ENCODE data around the gene KRT75. TPM values are rescaled to one million over a fixed set of nuclear protein-coding genes. Genes with fewer than 3 reads are reported as not detected.

Gene KRT75
- polyA plus RNA-seq, 1 experiment = not detected

DNA sequence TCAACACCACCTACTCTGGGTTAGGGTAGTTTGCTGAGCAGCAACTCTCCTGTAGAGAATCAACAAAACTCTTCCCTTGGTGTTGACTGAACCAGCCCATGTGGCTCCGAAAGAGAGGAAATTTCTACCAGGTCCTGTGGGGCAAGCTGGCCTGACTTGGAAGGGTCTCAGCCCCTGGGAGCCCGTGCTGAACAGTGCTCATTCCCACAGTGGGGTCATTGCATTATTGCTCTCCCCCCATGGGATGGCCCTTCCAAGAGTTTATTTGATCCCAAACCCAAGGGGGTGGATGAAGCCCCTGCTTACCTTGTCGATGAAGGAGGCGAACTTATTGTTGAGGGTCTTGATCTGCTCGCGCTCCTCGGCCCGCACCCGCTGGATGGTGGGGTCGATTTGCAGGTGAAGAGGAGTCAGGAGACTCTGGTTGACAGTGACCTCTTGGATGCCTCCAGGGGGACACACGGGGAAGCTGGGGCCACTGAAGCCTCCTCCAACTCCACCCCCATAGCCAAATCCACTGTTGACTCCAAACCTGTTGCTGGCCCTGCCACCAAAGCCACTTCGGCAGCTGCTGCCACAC is 580 bp downstream of the KRT75 start:
- Histone ChIP-seq H3K4me3 (ENCODE audit: low read depth, low read length) (no peak overlapping the region), H3K27me3 (ENCODE audit: control insufficient read depth, insufficient read depth, low read length) (peaks cover 20% of the 10 kb centered on the region), H3K36me3 (ENCODE audit: control insufficient read depth, insufficient read depth, low read length) (no peaks in the 10 kb centered on the region)
- ChIA-PET CTCF (interaction anchor here (0.9 to 1.1 kb wide), 2 partner anchors 8 to 61 kb away, joined by 3 to 5 read pairs; no protein-coding TSS in a partner anchor), POLR2A (no interaction called here)
- TF ChIP-seq, protein P1, sequence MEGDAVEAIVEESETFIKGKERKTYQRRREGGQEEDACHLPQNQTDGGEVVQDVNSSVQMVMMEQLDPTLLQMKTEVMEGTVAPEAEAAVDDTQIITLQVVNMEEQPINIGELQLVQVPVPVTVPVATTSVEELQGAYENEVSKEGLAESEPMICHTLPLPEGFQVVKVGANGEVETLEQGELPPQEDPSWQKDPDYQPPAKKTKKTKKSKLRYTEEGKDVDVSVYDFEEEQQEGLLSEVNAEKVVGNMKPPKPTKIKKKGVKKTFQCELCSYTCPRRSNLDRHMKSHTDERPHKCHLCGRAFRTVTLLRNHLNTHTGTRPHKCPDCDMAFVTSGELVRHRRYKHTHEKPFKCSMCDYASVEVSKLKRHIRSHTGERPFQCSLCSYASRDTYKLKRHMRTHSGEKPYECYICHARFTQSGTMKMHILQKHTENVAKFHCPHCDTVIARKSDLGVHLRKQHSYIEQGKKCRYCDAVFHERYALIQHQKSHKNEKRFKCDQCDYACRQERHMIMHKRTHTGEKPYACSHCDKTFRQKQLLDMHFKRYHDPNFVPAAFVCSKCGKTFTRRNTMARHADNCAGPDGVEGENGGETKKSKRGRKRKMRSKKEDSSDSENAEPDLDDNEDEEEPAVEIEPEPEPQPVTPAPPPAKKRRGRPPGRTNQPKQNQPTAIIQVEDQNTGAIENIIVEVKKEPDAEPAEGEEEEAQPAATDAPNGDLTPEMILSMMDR (IDR thresholded peaks at IDR 0.05; ENCODE audit: insufficient read depth, low read depth, low read length) = no peak
- DNase-seq (ENCODE audit: low read depth) = no peak

DNA sequence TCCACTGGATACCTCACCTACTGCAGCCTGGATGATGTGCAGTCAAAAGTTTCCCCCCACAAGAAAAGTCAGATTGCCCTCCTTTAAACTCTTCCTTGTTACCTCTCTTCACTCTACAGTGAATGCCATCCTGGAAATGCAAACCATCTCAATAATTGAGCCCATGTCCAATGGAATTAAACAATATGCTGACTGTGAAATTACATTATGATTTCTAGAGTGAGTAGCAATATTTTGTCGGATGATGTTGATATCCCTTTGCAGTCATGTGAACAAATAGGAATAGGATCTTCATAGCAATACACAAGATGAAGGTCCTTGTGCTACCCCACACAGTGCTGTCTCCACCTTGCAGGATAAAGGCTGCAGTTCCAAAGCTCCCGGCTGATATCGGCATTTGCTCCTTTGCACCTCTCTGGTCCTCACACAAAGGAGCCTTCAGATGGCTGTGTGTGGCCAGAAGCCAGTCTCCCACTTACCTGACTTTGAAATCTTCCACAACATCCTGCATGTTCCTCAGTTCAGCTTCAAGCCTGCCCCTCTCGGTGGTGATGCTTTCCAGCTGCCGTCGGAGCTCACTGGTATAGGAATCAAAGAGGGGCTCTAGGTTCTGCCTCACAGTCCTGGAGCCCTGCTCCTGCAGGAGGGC is 1.5 kb downstream of the KRT75 start:
- POLR2A ChIA-PET = interaction anchor here (0.6 kb wide), 1 partner anchor 52 kb away, joined by 4 read pairs; no protein-coding TSS in a partner anchor
- CTCF ChIA-PET = no interaction called here
- TF ChIP-seq, protein P1 (IDR thresholded peaks at IDR 0.05; ENCODE audit: insufficient read depth, low read depth, low read length) = no peak
- no peaks in the 10 kb centered on the region for H3K36me3 ChIP-seq (ENCODE audit: control insufficient read depth, insufficient read depth, low read length)
- H3K27me3 ChIP-seq (ENCODE audit: control insufficient read depth, insufficient read depth, low read length) = peaks cover 23% of the 10 kb centered on the region
- DNase-seq (ENCODE audit: low read depth) = no peak
- no peak overlapping the region for H3K4me3 ChIP-seq (ENCODE audit: low read depth, low read length)

DNA sequence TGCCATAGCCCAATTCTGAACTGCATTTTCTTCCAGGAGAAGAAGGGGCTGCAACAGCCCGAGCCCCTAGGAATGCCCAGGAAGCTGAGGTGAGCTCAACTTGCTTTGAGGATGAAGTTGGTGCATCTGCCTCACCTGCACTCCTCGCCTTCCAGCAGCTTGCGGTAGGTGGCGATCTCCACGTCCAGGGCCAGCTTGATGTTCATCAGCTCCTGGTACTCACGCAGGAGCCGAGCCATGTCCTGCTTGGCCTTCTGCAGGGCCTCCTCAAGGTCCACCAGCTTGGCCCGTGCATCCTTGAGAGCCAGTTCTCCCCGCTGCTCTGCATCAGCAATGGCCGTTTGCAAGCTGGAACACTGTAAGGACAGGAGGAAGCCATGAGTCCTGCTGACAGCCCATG is 6.0 kb downstream of the KRT75 start:
- ChIA-PET CTCF (interaction anchor here (0.9 to 1.2 kb wide), 3 partner anchors 12 to 111 kb away, joined by 3 read pairs; no protein-coding TSS in a partner anchor), POLR2A (no interaction called here)
- H3K4me3 ChIP-seq (ENCODE audit: low read depth, low read length) = no peak overlapping the region
- TF ChIP-seq, protein P1 (IDR thresholded peaks at IDR 0.05; ENCODE audit: insufficient read depth, low read depth, low read length) = no peak
- H3K36me3 ChIP-seq (ENCODE audit: control insufficient read depth, insufficient read depth, low read length) = no peaks in the 10 kb centered on the region
- H3K27me3 ChIP-seq (ENCODE audit: control insufficient read depth, insufficient read depth, low read length) = peaks cover 28% of the 10 kb centered on the region
- DNase-seq (ENCODE audit: low read depth) = no peak

DNA sequence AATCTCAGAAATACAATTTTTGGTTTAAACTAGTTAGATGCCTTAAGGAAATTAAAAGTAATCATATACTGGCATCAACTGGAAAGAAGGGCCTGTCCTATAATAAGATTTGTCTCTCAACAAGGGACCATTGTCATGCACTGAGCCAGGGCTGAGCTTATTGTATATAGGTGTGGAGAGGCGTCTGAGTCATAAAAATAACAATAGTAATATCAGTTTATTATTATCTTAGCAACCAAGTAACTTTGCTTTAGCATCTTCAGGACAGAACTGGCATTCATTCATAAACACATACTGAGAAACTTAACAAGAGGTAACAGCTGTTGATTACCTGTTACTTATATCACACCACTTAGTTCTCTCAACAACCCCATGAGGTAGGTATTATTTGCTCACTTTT is 7.1 kb downstream of the KRT75 start:
- Histone ChIP-seq H3K36me3 (ENCODE audit: control insufficient read depth, insufficient read depth, low read length) (no peaks in the 10 kb centered on the region), H3K27me3 (ENCODE audit: control insufficient read depth, insufficient read depth, low read length) (peaks cover 24% of the 10 kb centered on the region), H3K4me3 (ENCODE audit: low read depth, low read length) (no peak overlapping the region)
- TF ChIP-seq, protein P1 (IDR thresholded peaks at IDR 0.05; ENCODE audit: insufficient read depth, low read depth, low read length) = no peak
- CTCF ChIA-PET = interaction anchor here (0.9 to 1.2 kb wide), 3 partner anchors 55 to 438 kb away, joined by 3 read pairs; no protein-coding TSS in a partner anchor
- no peak for DNase-seq (ENCODE audit: low read depth)
- POLR2A ChIA-PET = no interaction called here

DNA sequence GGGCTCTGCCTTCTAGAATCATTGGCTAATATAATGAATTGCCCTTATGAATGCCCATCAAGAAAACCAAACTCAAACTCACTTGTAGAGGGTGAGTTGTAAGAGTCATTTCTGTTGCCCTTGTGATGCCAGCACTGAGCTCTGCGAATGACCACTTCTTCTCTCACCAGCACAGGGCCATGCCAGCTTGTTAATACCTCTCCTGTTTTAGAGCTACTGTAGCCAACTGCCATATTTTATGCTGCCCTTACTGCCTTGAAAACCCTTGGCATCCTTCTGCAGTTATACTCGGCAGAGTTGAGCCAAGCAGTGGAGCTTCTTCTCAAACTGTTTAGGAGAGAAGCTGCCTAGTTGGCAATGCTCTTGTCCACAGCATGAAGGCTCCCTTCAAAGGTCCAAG is 8.1 kb downstream of the KRT75 start:
- TF ChIP-seq, protein P1 (IDR thresholded peaks at IDR 0.05; ENCODE audit: insufficient read depth, low read depth, low read length) = no peak
- ChIA-PET CTCF (interaction anchor here (0.9 kb wide), 1 partner anchor 8 kb away, joined by 5 read pairs; the partner anchor contains the start of gene KRT75), POLR2A (no interaction called here)

More for the DNA sequence above, 8.1 kb downstream of the KRT75 start:
- DNase-seq (ENCODE audit: low read depth) = no peak
- H3K4me3 ChIP-seq (ENCODE audit: low read depth, low read length) = no peak overlapping the region
- peaks cover 25% of the 10 kb centered on the region for H3K27me3 ChIP-seq (ENCODE audit: control insufficient read depth, insufficient read depth, low read length)
- H3K36me3 ChIP-seq (ENCODE audit: control insufficient read depth, insufficient read depth, low read length) = no peaks in the 10 kb centered on the region
